Choroid plexus epithelial cell (primary cell): ENCODE results near the gene PVRIG.
"Not testable (repeated sequence)": the region's sequence is repeated elsewhere in the genome, so short reads cannot be mapped to it uniquely, and the experiment has no call there.

Experiments used
- DNase-seq: peaks from one replicate; pipeline ENCODE4 v3.0.0-alpha.2; 2010; ENCODE audit warnings: low read depth
- H3K4me3 ChIP-seq: 2 replicates; pipeline ENCODE4 v1.5.1; 2011; ENCODE audit warnings: low read depth, mild to moderate bottlenecking, control low read depth, low read length, moderate library complexity
- CTCF ChIP-seq: conservative IDR thresholded peaks from 2 replicates; pipeline ENCODE4 v1.5.1; 2011; ENCODE audit warnings: low read depth, mild to moderate bottlenecking, control low read depth, inconsistent platforms, low read length, moderate library complexity

Gene PVRIG

GRCh38 chr7:100222445-100223132, 2.8 kb downstream of the PVRIG start:
- no peak for TF ChIP-seq CTCF
- H3K4me3 ChIP-seq, result no peak overlapping the region
- no peak for DNase-seq

GRCh38 chr7:100223376-100223927, 3.7 kb downstream of the PVRIG start:
- not testable (repeated sequence) for DNase-seq, H3K4me3 ChIP-seq

- H3K4me3 ChIP-seq, DNase-seq: not testable (repeated sequence)
Measured at GRCh38 chr7:100224891-100225290, 5.1 kb downstream of the PVRIG start.

GRCh38 chr7:100234660-100235317, 15.0 kb downstream of the PVRIG start:
- H3K4me3 ChIP-seq, DNase-seq: not testable (repeated sequence)

- DNase-seq, H3K4me3 ChIP-seq: not testable (repeated sequence)
Measured at GRCh38 chr7:100239975-100240374, 20.2 kb downstream of the PVRIG start.

- DNase-seq, result peak; percentile 43
- not testable (repeated sequence) for H3K4me3 ChIP-seq
Measured at GRCh38 chr7:100243385-100243784, 23.6 kb downstream of the PVRIG start.

GRCh38 chr7:100244988-100245605, 25.3 kb downstream of the PVRIG start:
- H3K4me3 ChIP-seq, result not testable (repeated sequence)
- peak; percentile 76 for DNase-seq

- DNase-seq, result peak; percentile 26
- not testable (repeated sequence) for H3K4me3 ChIP-seq
Measured at GRCh38 chr7:100246121-100246864, 26.5 kb downstream of the PVRIG start.

GRCh38 chr7:100246865-100247137, 27.1 kb downstream of the PVRIG start:
- not testable (repeated sequence) for DNase-seq, H3K4me3 ChIP-seq

- TF ChIP-seq CTCF, result peak; percentile 12
- no peak overlapping the region for H3K4me3 ChIP-seq
- peak; percentile 89 for DNase-seq
Measured at GRCh38 chr7:100247152-100247757, 27.5 kb downstream of the PVRIG start.

- TF ChIP-seq CTCF, result no peak
- H3K4me3 ChIP-seq, result no peak overlapping the region
- DNase-seq, result no peak
Measured at GRCh38 chr7:100248483-100248882, 28.7 kb downstream of the PVRIG start.
